IPS DF 6.9 (cell line): Measurements from ENCODE around the gene SLC6A5.

Experiments used
- DNase-seq: peaks from one replicate; pipeline ENCODE4 v3.0.0-alpha.2; 2013; ENCODE audit warnings: low read depth, low spot score
- H3K27ac ChIP-seq: one replicate; pipeline ENCODE4 v1.5.1; 2013; ENCODE audit warnings: low read length, control low read depth
- H3K27me3 ChIP-seq: 2 replicates; pipeline ENCODE4 v1.6.1; 2013; ENCODE audit warnings: mild to moderate bottlenecking, low read length; ENCODE audit not compliant: control insufficient read depth, insufficient read depth
- H3K36me3 ChIP-seq: 2 replicates; pipeline ENCODE4 v1.6.1; 2013; ENCODE audit warnings: low read length; ENCODE audit not compliant: control insufficient read depth, insufficient read depth
- H3K4me1 ChIP-seq: 2 replicates; pipeline ENCODE4 v1.6.1; 2013; ENCODE audit warnings: low read length; ENCODE audit not compliant: control insufficient read depth, insufficient read depth
- H3K4me3 ChIP-seq: 2 replicates; pipeline ENCODE4 v1.5.1; 2013; ENCODE audit warnings: mild to moderate bottlenecking, low read length
- H3K9me3 ChIP-seq: 2 replicates; pipeline ENCODE4 v1.6.1; 2013; ENCODE audit warnings: low read length, inconsistent platforms; ENCODE audit not compliant: control insufficient read depth, insufficient read depth
- WGBS: extraction: QIAGEN DNeasy Blood & Tissue Kit; methylation state at CpG from one replicate; pipeline ENCODE4 v1.1.7; 2013; ENCODE audit warnings: mixed read lengths, missing lambda C conversion rate; ENCODE audit not compliant: insufficient read length, insufficient coverage; 5-methylcytosine and 5-hydroxymethylcytosine counted together

SLC6A5 gene

GRCh38 chr11:20620988-20621387, 21.6 kb downstream of the SLC6A5 start:
- WGBS = no CpG with 5 or more reads among the region's 2 CpGs
- no peaks in the 10 kb centered on the region for H3K9me3 ChIP-seq
- no peaks in the 10 kb centered on the region for H3K36me3 ChIP-seq
- H3K4me1 ChIP-seq = peaks cover 9% of the 10 kb centered on the region; the same call in 1 of the 2 replicates
- no peak overlapping the region for H3K4me3 ChIP-seq
- no peaks in the 10 kb centered on the region for H3K27me3 ChIP-seq
- no peak overlapping the region for H3K27ac ChIP-seq
- DNase-seq = no peak

- H3K4me1 ChIP-seq = peaks cover 9% of the 10 kb centered on the region; the same call in 1 of the 2 replicates
- H3K36me3 ChIP-seq = no peaks in the 10 kb centered on the region
- H3K9me3 ChIP-seq = no peaks in the 10 kb centered on the region
- H3K27me3 ChIP-seq = no peaks in the 10 kb centered on the region
- no peak overlapping the region for H3K27ac ChIP-seq
- no peak for DNase-seq
- H3K4me3 ChIP-seq = no peak overlapping the region
- WGBS = no CpG with 5 or more reads among the region's 6 CpGs
Observed at GRCh38 chr11:20621679-20622078, 22.3 kb downstream of the SLC6A5 start.

DNA sequence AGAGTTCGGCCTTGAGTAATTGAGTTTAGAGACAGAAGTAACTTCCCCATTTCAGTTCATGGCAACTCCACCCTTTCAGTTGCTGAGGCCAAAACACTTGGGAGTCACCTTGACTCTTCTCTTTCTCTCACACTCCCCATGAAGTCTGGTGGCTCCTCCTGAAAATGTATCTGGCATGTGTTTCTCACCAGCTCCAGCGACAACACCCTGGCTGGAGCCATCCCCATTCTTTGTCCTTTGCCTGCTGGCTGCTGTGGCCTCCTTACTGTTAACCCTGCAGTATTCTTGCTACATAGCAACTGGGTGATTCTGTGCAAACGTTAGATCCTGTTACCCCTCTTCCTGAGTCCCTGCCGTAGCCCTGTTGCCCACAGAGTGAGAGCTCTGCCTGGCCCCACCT, 23.8 kb downstream of the SLC6A5 start:
- Histone ChIP-seq H3K27me3 (no peaks in the 10 kb centered on the region), H3K36me3 (no peaks in the 10 kb centered on the region), H3K9me3 (no peaks in the 10 kb centered on the region), H3K4me3 (no peak overlapping the region), H3K4me1 (peaks cover 9% of the 10 kb centered on the region; the same call in 1 of the 2 replicates), H3K27ac (no peak overlapping the region)
- WGBS = no CpG with 5 or more reads among the region's 4 CpGs
- DNase-seq = no peak

DNA sequence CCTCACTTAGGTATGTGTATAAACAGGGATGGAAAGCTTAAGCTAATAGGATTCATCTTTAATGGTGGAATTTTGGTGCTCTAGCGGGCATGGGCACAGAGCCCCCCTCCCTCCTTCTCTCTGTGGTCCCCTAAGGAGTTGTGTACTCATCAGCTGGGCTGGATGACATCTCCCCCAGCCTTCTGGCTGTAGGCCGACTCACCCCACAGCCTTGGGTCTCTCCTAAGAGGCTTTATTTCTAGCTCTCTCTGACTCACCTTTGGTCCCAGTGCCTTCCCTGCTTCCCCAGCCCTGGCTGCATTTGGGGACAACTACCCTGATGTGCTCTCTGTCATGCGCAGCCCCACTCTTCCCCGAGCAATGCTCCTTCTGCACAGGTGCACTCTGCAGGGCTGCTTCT, 26.9 kb downstream of the SLC6A5 start:
- Histone ChIP-seq H3K4me1 (peaks cover 9% of the 10 kb centered on the region; the same call in 1 of the 2 replicates), H3K27ac (no peak overlapping the region), H3K4me3 (no peak overlapping the region), H3K27me3 (no peaks in the 10 kb centered on the region), H3K36me3 (no peaks in the 10 kb centered on the region), H3K9me3 (no peaks in the 10 kb centered on the region)
- WGBS = no CpG with 5 or more reads among the region's 4 CpGs
- no peak for DNase-seq

DNA sequence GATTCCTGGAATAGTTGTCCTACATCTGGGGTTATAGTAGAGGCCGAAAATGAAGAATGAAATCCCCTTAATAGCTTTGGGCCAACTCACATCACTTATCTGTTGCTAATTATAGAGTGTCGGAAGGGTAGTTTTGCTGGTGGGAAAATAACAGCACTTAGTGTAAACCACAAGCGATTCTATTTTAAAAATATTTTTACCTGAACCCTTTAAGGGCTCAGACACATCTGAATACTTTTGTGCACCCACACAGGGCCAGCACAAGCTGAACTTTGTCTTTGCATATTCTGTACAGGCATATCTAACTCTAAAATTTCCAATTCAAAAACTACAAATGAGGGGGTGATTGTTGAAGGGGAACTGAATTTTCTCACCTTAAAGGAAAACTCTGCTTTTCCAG, 27.6 kb downstream of the SLC6A5 start:
- H3K4me1 ChIP-seq = peaks cover 4% of the 10 kb centered on the region; the same call in 1 of the 2 replicates
- no CpG with 5 or more reads among the region's 3 CpGs for WGBS
- H3K9me3 ChIP-seq = no peaks in the 10 kb centered on the region
- no peak for DNase-seq
- H3K4me3 ChIP-seq = no peak overlapping the region
- H3K27ac ChIP-seq = no peak overlapping the region
- H3K27me3 ChIP-seq = no peaks in the 10 kb centered on the region
- H3K36me3 ChIP-seq = no peaks in the 10 kb centered on the region

DNA sequence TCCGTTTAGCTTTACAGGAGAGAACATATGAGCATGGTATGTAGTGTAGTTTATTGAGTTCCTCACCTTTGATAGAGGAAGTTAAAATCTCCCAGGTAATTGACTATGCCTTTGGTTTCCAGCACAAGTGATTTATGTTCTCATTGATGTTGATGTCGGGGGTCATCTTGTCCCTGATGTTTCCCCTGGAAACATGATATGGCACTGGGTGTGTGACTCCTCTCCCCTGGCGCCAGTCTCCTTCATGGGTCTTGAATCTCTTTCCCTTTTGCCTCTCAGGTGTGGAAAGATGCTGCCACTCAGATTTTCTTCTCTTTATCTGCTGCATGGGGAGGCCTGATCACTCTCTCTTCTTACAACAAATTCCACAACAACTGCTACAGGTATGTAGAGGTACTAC, 28.3 kb downstream of the SLC6A5 start:
- H3K27ac ChIP-seq = no peak overlapping the region
- no peaks in the 10 kb centered on the region for H3K36me3 ChIP-seq
- WGBS = no CpG with 5 or more reads among the region's 3 CpGs

DNA sequence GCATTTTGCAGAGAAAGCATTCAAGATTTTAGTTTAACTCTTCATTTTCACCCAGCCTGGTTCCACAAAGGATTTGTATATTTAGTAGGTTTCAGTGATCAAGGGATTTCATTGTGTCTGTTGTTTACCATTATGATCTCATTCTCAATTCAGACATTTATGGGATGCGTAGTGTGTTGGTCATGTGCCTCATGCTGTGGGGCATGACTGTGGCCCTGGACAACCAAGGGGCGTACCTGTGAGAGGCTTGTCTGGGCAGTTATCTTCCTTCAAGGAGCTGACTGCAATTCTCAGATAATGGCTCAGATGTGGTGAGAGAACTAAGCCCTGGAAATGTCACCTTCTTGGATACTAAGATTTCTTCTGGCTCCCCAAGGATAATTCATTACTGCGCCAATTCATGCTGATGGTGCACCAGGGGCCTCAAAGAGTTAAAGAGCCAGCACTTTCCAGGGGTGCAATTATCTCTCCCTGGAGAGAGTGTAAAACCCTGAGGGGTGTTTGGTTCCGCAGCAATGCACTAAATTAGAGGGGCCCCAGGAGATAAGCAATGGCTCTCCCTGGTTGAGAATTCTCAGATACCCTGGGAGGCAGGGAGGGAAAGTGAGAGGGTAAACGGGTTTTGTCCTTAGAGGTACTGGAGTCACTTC, 32.2 kb downstream of the SLC6A5 start:
- WGBS = no CpG with 5 or more reads among the region's 5 CpGs

More for the DNA sequence above, 28.3 kb downstream of the SLC6A5 start:
- Histone ChIP-seq H3K27me3 (no peaks in the 10 kb centered on the region), H3K4me3 (no peak overlapping the region), H3K4me1 (peaks cover 2% of the 10 kb centered on the region; the same call in 1 of the 2 replicates), H3K9me3 (no peaks in the 10 kb centered on the region)
- no peak for DNase-seq

DNA sequence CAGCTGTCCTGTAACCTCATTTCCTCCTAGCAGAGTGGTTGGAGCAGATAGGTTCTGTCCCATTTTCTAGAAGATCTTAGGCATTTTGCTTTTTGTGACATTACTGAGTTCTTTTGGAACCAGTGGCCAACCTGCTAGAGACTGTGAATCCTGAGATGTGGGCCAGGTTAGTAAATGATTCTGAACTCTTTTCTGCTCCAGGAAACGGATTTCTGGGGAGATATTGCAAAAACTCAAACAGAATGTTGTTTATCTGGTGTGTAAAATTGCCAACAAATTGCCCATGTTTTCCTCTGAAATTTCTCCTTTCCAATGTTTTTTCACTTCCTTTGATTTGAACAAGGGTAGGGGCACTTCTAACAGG, 32.7 kb downstream of the SLC6A5 start:
- WGBS = no CpG with 5 or more reads among the region's 1 CpG
- no peak overlapping the region for H3K27ac ChIP-seq
- H3K4me3 ChIP-seq = no peak overlapping the region
- no peak for DNase-seq
- H3K36me3 ChIP-seq = no peaks in the 10 kb centered on the region
- no peaks in the 10 kb centered on the region; the same call in 1 of the 2 replicates for H3K4me1 ChIP-seq
- H3K27me3 ChIP-seq = no peaks in the 10 kb centered on the region
- no peaks in the 10 kb centered on the region for H3K9me3 ChIP-seq

More for the DNA sequence above, 32.2 kb downstream of the SLC6A5 start:
- Histone ChIP-seq H3K36me3 (no peaks in the 10 kb centered on the region), H3K4me1 (no peaks in the 10 kb centered on the region; the same call in 1 of the 2 replicates), H3K4me3 (no peak overlapping the region), H3K27me3 (no peaks in the 10 kb centered on the region), H3K27ac (no peak overlapping the region), H3K9me3 (no peaks in the 10 kb centered on the region)
- DNase-seq = no peak

DNA sequence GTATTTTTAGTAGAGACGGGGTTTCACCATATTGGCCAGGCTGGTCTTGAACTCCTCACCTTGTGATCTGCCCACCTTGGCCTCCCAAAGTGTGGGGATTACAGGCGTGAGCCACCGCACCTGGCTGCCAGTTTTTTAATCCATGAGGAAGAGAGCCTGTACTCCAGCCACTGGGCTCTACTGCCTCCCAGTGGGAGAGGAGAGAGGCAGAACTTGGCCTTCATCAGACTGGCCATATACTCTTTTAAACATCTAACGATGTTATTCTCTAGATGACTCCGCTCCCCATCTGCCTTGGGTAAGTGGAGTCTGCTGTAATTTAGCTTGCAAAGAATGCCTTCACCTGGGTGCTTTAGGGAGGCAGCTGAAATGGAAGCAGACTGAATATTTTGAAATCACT, 34.6 kb downstream of the SLC6A5 start:
- no peaks in the 10 kb centered on the region; the same call in 1 of the 2 replicates for H3K4me1 ChIP-seq
- no peak overlapping the region for H3K27ac ChIP-seq
- WGBS = no CpG with 5 or more reads among the region's 5 CpGs
- H3K36me3 ChIP-seq = no peaks in the 10 kb centered on the region
- no peak for DNase-seq
- no peak overlapping the region for H3K4me3 ChIP-seq
- H3K9me3 ChIP-seq = no peaks in the 10 kb centered on the region
- no peaks in the 10 kb centered on the region for H3K27me3 ChIP-seq

DNA sequence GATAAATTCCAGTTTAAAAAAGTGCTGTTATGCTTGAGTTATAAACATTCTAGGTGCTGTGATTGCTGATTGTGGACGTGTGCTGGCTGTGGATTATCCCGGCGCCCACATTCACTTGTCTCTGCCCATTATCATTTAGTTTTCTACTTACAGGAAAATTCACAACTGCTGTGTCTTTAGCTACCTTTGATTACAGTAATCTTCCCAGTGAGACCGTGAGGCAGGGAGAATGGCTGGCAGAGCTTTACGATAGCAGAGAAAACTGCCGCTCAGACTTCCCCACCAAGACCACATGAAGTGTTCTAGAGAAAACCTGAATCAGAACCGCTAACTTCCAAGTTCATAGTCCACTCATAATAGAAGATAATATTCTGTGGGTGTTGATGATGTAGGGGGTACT, 35.4 kb downstream of the SLC6A5 start:
- Histone ChIP-seq H3K4me1 (no peaks in the 10 kb centered on the region; the same call in 1 of the 2 replicates), H3K4me3 (no peak overlapping the region), H3K9me3 (no peaks in the 10 kb centered on the region), H3K36me3 (no peaks in the 10 kb centered on the region), H3K27ac (no peak overlapping the region), H3K27me3 (no peaks in the 10 kb centered on the region)
- DNase-seq = no peak
- no CpG with 5 or more reads among the region's 7 CpGs for WGBS

DNA sequence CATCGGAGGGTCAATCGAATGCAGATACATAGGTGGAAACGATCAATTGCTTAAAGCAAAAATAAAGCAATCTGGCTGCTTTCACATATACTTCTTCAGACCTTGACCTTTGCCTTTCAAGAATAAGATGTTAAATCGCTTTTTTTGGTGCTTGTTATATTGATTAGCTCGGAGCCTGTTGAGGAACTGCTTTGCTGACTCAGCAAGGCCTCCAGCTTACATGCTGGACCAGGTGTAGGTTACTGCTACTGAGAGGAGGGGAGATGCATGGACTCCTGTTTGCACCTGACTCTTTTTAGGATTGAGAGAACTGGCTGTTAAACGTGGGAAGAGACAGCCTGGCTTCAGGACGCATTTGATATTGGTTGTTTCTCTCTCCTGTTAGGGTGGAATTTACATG, 38.7 kb downstream of the SLC6A5 start:
- no peaks in the 10 kb centered on the region for H3K27me3 ChIP-seq
- H3K36me3 ChIP-seq = no peaks in the 10 kb centered on the region
- no peak for DNase-seq
- H3K27ac ChIP-seq = no peak overlapping the region
- H3K9me3 ChIP-seq = no peaks in the 10 kb centered on the region
- no peak overlapping the region for H3K4me3 ChIP-seq
- no CpG with 5 or more reads among the region's 7 CpGs for WGBS
- H3K4me1 ChIP-seq = no peaks in the 10 kb centered on the region; the same call in 1 of the 2 replicates
